ENCODE data around the gene C1QTNF5.

C1QTNF5 gene

GRCh38 chr11:119336744-119337469, 3.8 kb downstream of the C1QTNF5 start:
- no peak for DNase-seq

- no peak for DNase-seq
These were observed 4.8 kb downstream of the C1QTNF5 start for GRCh38 chr11:119335655-119336543.

- no peak for DNase-seq
These were observed 5.5 kb downstream of the C1QTNF5 start for GRCh38 chr11:119335091-119335654.

- DNase-seq: peak; percentile 74 to 98 (median 89)
These were observed 6.3 kb downstream of the C1QTNF5 start, which contains the start of gene RNF26 for GRCh38 chr11:119334174-119334930. Gene RNF26, plus strand, starts transcription at chr11:119334527. Its CDS starts 596 bp downstream, at chr11:119335123.

GRCh38 chr11:119332111-119332765, 8.4 kb downstream of the C1QTNF5 start:
- no peak for DNase-seq

- no peak for DNase-seq
These were observed 10.4 kb downstream of the C1QTNF5 start for GRCh38 chr11:119330237-119330636.

- DNase-seq: no peak
These were observed 11.4 kb downstream of the C1QTNF5 start for GRCh38 chr11:119329320-119329719.

- no peak for DNase-seq
These were observed 16.5 kb downstream of the C1QTNF5 start for GRCh38 chr11:119324189-119324588.

- DNase-seq: peak; percentile 54 to 71 (median 65)
These were observed 17.1 kb downstream of the C1QTNF5 start for GRCh38 chr11:119323532-119324033.

GRCh38 chr11:119322921-119323531, 17.7 kb downstream of the C1QTNF5 start:
- no peak for DNase-seq

GRCh38 chr11:119322360-119322739, 18.3 kb downstream of the C1QTNF5 start:
- no peak for DNase-seq

GRCh38 chr11:119320776-119321524, 19.7 kb downstream of the C1QTNF5 start:
- DNase-seq: peak in 3 of 5 experiments; percentile 34 to 76 (median 39)

GRCh38 chr11:119320240-119320775, 20.4 kb downstream of the C1QTNF5 start:
- no peak for DNase-seq

GRCh38 chr11:119319700-119320239, 20.9 kb downstream of the C1QTNF5 start:
- no peak for DNase-seq

- DNase-seq: no peak
These were observed 21.5 kb downstream of the C1QTNF5 start for GRCh38 chr11:119319136-119319699.

- peak in 2 of 5 experiments; percentile 54 to 71 for DNase-seq
These were observed 22.2 kb downstream of the C1QTNF5 start for GRCh38 chr11:119318240-119319135.

- no peak for DNase-seq
These were observed 23.0 kb downstream of the C1QTNF5 start for GRCh38 chr11:119317592-119318239.
